Testis (tissue), 3 donors: ENCODE data around the gene CBX8. TPM values are rescaled to one million over a fixed set of nuclear protein-coding genes. Genes with fewer than 3 reads are reported as not detected.

ENCODE experiments used
- DNase-seq: peaks from one replicate; pipeline ENCODE4 v3.0.0-alpha.2; 2019
- H3K27ac ChIP-seq, 2 donors: fragments of 200-600 bp; sonication (generic); one replicate each; pipeline ENCODE4 v1.5.1; 2019
- H3K27me3 ChIP-seq: fragments of 200-600 bp; sonication (generic); one replicate; pipeline ENCODE4 v1.5.1; 2019
- H3K36me3 ChIP-seq: fragments of 200-600 bp; sonication (generic); one replicate; pipeline ENCODE4 v1.5.1; 2017; ENCODE audit warnings: low read depth; ENCODE audit errors: missing control alignments
- H3K4me1 ChIP-seq: fragments of 200-600 bp; sonication (generic); one replicate; pipeline ENCODE4 v1.5.1; 2019
- H3K4me3 ChIP-seq, 2 donors: fragments of 200-600 bp; sonication (generic); one replicate each; pipeline ENCODE4 v1.5.1; 2017 to 2019
- H3K9me3 ChIP-seq: fragments of 200-600 bp; sonication (generic); one replicate; pipeline ENCODE4 v1.5.1; 2017
- POLR2A ChIP-seq: fragments of 450-650 bp; IDR thresholded peaks from one replicate; pipeline ENCODE4 v1.6.1; 2017; ENCODE audit warnings: antibody characterized with exemption, mild to moderate bottlenecking, moderate library complexity
- WGBS, 2 donors: methylation state at CpG; one replicate each; pipeline ENCODE4 v1.1.5; 2018; 5-methylcytosine and 5-hydroxymethylcytosine counted together
- intact Hi-C: fragments of 100-400 bp; cut with DNase I; formaldehyde crosslinking; loops from one replicate; pipeline ENCODE4 v1.15.1; 2023; ENCODE audit warnings: low total_unique reads
- polyA plus RNA-seq: library from polyadenylated mRNA; stranded (reverse); fragments of 350-450 nt; fragmentation: Illumina TruSeq; extraction: RNeasy Lipid Tissue Mini Kit (QIAGEN cat#74804); gene quantifications from one replicate; pipeline ENCODE4 v1.2.3, GENCODE V29; 2014; ENCODE audit warnings: low read depth, low replicate concordance; ENCODE audit not compliant: insufficient read depth
- total RNA-seq, 2 donors: library from RNA; depleted of rRNA; stranded (reverse); fragments of >200 nt; gene quantifications; one replicate each; pipeline ENCODE4 v1.2.3, GENCODE V29; 2016
- TF ChIP-seq, protein P1 (sequence below), 3 experiments: fragments of 450-650 bp in 2 of 3; fragments of 200-600 bp in 1 of 3; sonication (generic) in 1 of 3; IDR thresholded peaks; one replicate each; pipeline ENCODE4 v1.5.1; 2016 to 2019; ENCODE audit warnings: antibody characterized with exemption in 3 of 3, mild to moderate bottlenecking in 2 of 3, moderate library complexity in 1 of 3

Gene CBX8
- total and polyA plus RNA-seq, 3 donors from 2014 or later: 13.8 to 22.4 (median 13.9) TPM

DNA sequence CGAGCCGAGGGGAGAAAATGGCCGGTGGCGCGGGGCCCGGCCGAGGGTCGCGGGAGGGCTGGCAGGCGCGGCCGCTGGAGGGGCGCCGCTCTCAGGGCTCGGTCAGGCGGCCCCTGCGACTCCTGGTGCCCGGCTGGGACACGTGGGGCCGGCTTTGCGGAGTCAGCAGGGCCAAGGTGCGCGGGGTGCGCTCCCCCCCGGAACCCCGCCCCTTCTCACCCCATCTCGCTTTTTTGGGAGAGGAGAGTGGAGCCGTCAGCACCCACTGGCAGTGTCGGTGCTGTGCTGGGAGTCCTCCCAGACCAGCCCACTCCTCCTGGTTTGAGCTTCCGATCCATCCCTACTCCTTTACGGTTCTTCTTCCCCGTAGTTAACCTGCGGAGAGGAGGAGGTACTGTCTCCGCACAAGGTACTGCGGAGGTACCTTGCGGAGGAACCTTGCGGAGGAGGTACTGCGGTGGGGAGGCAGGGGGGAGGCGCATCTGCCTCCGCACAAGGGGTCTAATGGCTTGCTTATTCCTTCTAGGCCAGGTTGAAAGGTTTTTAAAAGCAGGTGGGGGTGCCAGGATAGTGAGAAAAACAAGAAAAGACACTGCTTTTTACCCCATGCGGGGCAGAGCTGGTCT lies 19.1 kb upstream of the CBX8 start:
- H3K36me3 ChIP-seq: no peaks in the 10 kb centered on the region
- TF ChIP-seq POLR2A: no peak
- TF ChIP-seq, protein P1, sequence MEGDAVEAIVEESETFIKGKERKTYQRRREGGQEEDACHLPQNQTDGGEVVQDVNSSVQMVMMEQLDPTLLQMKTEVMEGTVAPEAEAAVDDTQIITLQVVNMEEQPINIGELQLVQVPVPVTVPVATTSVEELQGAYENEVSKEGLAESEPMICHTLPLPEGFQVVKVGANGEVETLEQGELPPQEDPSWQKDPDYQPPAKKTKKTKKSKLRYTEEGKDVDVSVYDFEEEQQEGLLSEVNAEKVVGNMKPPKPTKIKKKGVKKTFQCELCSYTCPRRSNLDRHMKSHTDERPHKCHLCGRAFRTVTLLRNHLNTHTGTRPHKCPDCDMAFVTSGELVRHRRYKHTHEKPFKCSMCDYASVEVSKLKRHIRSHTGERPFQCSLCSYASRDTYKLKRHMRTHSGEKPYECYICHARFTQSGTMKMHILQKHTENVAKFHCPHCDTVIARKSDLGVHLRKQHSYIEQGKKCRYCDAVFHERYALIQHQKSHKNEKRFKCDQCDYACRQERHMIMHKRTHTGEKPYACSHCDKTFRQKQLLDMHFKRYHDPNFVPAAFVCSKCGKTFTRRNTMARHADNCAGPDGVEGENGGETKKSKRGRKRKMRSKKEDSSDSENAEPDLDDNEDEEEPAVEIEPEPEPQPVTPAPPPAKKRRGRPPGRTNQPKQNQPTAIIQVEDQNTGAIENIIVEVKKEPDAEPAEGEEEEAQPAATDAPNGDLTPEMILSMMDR (IDR thresholded peaks at IDR 0.05): no peak
- peak overlapping the region; percentile 12 to 40 for H3K4me3 ChIP-seq
- no peak for DNase-seq
- no peaks in the 10 kb centered on the region for H3K27me3 ChIP-seq
- H3K27ac ChIP-seq: no peak overlapping the region
- intact Hi-C loops: no loop called here
- peaks cover 9% of the 10 kb centered on the region for H3K4me1 ChIP-seq
- 50 to 52% methylated on average over 19 to 31 of the region's 41 CpGs for WGBS, 2 donors
- H3K9me3 ChIP-seq: no peaks in the 10 kb centered on the region

DNA sequence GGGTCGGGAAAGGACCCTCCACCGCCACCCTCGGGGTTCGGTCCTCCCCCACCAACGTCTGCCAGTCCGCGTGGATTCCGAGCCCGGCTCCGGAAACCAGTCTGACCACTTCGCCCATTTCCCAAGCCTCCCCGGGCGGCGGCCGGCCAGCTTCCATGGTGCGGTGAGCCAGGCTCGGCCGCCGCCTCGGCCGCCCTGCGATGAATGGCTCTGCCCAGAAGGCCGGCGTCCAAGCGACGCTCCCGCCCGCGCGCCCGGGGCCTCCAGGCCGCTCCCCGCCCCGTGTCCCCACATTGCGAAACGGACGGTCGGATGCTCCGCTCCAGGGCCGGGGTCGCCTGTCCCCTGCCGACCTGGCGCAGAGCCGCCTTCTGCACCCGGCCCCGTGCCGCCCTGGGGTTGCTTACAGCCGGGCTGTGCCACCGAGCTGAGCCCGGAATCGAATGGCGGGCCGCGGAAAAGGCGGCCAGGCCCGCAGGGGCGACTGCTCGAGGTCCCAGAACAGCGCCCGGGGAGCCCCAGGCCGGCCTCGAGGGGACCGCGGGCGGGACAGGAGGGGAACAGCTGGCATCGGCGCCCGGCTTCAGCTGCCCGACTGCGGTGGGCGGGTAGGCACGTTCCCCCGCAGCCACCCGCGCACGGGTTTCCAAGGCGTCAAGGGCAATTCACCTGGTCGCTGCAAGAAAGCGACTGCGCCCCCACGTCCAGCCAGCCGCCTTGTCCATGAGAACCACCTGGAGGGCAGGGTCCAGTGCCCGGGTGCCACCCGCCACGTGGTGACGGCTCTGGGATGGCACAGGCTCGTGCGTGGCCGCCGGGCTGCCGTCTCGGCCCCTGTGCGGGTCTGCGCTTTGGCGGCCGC lies 18.3 kb upstream of the CBX8 start:
- Histone ChIP-seq H3K9me3 (no peaks in the 10 kb centered on the region), H3K27me3 (no peaks in the 10 kb centered on the region), H3K4me1 (peaks cover 10% of the 10 kb centered on the region), H3K36me3 (no peaks in the 10 kb centered on the region), H3K4me3 (peak overlapping the region; percentile 12 to 40), H3K27ac (no peak overlapping the region)
- no peak for DNase-seq
- 5 to 24% methylated on average over 5 to 77 of the region's 96 CpGs for WGBS, 2 donors
- intact Hi-C loops: no loop called here
- TF ChIP-seq, protein P1 (IDR thresholded peaks at IDR 0.05): no peak
- TF ChIP-seq POLR2A: no peak

DNA sequence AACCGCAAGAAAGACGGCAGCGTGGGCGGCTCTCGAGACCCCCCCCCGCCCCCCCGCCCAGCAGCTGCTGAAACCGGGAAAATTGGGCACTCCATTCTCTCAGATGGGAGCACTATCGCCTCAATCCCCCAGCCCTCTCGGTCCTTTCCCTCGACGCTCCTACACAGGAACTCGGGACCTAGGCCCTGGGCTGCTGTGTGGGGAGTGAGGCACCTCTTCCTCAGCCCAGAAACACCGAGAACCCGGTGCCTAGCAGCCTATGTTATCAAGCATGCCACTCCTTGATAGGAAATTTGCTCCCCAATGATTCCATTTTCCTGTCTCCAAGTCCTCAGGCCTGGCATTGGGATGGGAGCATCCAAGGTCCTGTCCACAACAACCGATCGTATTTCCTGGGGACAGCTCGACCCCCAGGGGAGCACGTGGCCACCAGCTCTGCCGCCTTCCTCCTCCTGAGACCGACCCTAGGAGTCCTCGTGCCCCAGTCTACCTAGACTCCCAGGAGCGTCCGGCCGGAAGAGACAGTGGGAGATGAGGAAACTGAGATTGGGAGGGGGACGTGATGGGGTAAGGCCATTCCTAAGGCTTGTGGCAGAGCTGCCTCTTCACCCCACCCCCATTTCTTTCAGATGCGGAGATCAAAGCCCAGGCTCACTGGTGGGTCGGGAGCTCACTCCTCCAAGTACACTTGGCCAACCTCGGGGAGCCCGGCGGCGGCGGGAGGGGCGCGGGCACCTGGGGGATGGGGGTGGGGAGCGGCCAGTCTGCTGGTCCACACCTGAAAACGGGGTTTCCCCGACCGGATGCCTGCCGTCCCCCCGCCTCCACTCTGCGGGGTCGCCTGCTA lies 17.5 kb upstream of the CBX8 start:
- peak overlapping the region in 1 of 2 donors; percentile 40 for H3K4me3 ChIP-seq
- no peaks in the 10 kb centered on the region for H3K36me3 ChIP-seq
- no peak for DNase-seq
- no peak overlapping the region for H3K27ac ChIP-seq
- intact Hi-C loops: no loop called here
- no peaks in the 10 kb centered on the region for H3K9me3 ChIP-seq
- peaks cover 10% of the 10 kb centered on the region for H3K4me1 ChIP-seq
- no peak for TF ChIP-seq POLR2A
- TF ChIP-seq, protein P1 (IDR thresholded peaks at IDR 0.05): no peak
- H3K27me3 ChIP-seq: no peaks in the 10 kb centered on the region
- WGBS, 2 donors: 6 to 12% methylated on average over 11 to 43 of the region's 43 CpGs

GRCh38 chr17:79813297-79814126 lies 16.6 kb upstream of the CBX8 start:
- WGBS, 2 donors: 2% methylated on average over 49 of the region's 89 CpGs; no CpG with 5 or more reads in 1 of the 2 donors
- H3K4me1 ChIP-seq: peaks cover 10% of the 10 kb centered on the region
- TF ChIP-seq, protein P1 (IDR thresholded peaks at IDR 0.05): no peak
- no peak for TF ChIP-seq POLR2A
- no peak for DNase-seq
- H3K27me3 ChIP-seq: peaks cover 6% of the 10 kb centered on the region
- intact Hi-C loops: no loop called here
- H3K36me3 ChIP-seq: no peaks in the 10 kb centered on the region
- H3K9me3 ChIP-seq: no peaks in the 10 kb centered on the region
- peak overlapping the region in 1 of 2 donors; percentile 37 for H3K4me3 ChIP-seq
- H3K27ac ChIP-seq: no peak overlapping the region
